Ureter (tissue), 1 donor: ENCODE results near the gene CLIC5. TPM values are rescaled to one million over a fixed set of nuclear protein-coding genes. Genes with fewer than 3 reads are reported as not detected.

Experiments used
- DNase-seq: peaks from one replicate; pipeline ENCODE4 v3.0.0-alpha.2; 2020; ENCODE audit warnings: low spot score
- total RNA-seq: library from RNA; stranded (reverse); gene quantifications from one replicate; pipeline ENCODE4 v1.2.4, GENCODE V29; 2023
- donor health status: DM: yes; HTN: yes; CAD: no.

CLIC5 gene
- total RNA-seq, 1 donor from 2014 or later = 8.0 TPM

GRCh38 chr6:46035242-46035641, 19.6 kb upstream of the CLIC5 start:
- no peak for DNase-seq

DNA sequence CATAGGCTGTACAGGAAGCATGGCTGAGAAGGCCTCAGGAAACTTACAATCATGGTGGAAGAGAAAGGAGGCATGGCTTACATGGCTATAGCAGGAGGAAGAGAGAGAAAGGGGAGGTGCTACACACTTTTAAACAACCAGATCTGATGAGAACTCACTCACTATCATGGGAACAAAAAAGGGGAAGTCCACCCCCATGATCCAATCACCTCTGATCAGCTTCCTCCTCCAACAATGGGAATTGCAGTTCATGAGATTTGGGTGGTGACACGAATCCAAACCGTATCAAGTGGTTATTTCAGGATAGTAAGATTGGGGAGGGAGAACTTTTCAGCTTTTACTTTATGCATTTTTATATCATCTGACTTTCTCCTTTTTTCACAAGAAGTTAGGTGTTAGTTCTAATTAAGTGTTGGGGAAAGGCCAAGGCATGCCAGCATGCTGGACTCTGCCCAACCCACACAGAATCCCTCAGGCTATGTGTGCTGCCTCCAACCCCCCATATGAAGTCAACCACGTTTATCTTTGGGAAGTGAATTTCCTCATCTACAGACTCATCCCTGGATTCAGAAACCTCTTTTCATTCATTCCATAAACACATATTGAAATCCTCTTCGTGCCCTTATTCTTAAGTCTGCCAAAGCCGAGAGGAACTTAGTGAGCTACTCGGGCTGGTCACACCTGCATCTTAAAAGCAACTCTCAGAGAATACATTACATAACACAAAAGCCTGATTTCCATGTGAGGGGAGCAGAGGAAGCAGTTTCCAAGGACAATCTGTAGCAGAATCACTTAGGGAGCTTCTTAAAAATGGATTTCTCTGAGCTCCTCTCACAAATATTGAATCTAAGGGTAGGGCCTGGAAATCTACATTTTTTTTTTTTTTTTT, 16.7 kb upstream of the CLIC5 start:
- DNase-seq = no peak

DNA sequence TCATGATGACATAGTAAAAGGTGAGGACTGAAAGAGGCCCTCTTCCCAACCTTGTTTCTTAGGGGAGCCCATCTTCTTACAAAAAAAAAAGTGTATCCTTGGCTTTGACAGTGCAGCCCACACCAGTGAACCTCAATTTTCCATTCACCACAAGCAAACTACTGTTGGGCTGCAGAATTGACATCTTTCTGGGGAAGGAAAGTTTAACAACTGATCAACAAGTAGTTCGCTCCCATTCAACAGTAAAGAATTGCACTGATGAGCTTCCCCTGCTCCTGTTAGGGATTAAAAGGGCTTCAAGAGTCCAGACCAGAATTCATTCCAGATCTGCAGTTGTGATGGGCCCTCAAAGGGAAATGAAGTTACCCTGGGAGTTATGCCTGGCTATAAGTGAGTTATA, 13.9 kb upstream of the CLIC5 start:
- DNase-seq = no peak

DNA sequence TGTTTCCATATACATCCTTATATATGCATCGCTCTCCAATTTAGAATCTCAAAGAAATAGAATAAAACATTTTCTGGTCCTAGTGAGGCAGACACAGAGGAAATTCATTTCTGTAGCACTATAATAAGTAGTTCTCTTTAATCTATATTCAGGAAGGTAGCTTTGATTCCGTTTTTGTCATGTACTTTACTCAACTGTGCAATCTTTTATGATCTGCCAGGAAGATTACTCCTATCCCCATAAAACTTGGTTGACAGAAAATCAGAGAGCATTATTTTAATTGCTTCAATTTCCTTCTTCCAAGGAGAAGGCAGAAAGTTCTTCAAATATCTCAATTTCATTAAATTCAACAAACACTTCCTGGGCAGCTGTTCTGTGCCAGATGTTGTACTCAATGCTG, 10.6 kb upstream of the CLIC5 start:
- DNase-seq = no peak

DNA sequence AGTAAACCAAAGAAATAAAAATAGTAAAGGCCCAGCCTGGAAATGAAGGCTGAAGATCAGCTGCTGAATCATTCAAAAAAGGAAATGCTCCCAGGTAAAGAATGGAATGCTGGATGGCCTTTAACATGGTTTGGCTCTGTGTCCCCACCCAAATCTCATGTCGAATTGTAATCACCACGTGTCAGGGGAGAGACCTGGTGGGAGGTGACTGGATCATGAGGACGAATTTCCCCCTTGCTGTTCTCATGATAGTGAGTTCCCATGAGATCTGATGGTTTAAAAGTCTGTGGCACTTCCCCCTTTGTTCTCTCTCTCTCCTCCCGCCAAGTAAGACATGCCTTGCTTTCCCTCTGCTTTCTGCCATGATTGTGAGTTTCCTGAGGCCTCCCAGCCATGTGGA, 9.9 kb upstream of the CLIC5 start:
- no peak for DNase-seq

DNA sequence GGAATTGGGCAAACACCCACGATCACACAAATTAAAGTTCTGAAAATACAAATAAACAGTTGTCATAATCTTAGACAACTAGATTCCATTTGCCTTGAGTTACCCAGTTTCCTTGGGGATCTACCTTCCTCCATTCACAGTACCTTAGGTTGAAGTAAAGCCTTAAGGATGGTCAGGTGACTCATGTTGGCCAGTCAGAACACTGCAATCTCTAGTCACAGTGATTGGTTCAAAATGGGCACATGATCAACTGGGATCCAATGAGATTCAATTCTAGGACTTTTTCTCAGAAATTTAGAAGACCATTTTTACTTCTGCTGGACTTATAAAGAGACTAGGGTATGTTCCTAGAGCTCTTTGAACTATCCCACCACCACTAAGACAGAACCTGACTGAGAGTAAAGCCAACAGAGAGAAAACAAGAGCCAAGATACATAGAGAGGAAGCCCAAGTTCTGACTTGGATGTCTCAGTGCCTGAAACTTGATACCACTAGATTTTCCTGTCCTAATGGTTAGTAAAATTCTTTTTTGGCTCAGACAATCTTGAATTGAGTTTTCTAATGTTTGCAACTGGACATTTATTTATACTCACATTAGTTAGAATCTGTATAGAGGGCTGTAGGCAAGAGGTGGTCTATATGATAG, 8.6 kb upstream of the CLIC5 start:
- no peak for DNase-seq

- no peak for DNase-seq
These were observed 7.7 kb upstream of the CLIC5 start for GRCh38 chr6:46023216-46023915.

DNA sequence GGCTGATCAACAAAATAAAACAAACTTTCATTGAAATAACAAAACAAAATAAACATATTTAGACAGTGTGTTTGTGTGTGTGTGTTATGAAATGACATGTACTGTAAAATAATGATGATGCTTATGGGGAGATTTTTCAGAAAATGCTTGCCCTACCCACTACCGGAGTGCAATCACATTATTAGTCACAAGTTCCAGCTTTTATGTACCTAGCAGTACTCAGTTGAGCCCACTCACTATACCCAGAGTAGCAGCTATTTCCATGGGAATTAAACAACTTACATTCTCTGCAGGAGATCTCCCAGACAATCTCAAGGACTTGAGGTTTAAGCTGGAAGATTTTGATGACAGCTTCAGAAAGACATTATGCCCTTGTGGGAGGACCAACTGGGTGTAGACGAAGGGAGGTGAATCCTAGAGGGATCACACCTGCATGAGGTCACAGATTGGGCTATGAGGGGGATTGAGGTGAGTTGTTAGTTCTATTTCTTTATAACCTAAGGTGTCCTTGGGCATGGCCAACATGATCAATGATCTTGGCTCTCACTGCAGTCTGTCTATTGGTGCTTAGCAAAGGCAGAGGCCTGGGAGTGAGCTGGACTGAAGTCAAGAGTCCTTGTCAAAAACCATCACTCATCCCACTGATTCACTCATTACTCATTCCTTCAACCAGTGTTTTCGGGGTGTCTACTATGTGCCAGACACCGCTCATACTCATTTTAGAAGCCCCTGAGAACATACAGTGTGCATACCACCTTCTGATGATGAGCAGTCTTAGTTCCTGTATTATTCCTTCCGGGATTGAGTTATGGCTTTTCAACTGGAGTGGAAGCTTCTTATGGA, 6.7 kb upstream of the CLIC5 start:
- DNase-seq = no peak

DNA sequence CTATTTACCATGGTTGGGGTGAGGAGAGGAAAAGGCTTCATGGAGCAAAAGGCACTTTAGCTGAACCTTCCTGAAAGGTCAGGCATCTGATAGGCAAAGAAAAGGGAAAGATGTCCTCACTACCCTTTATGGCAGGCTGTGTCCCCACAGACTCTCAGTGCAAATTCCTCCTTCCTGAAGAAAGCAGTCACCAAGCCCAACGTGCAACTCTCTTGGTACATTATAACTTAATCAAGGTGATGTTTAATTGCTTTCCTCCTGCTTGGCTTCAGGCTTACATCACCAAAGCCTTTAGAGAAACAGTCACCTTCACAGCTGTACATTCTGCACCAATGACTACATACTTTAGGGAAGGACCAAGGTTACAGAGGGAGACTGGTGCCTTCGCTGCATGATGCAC, 2.1 kb upstream of the CLIC5 start:
- DNase-seq = no peak

DNA sequence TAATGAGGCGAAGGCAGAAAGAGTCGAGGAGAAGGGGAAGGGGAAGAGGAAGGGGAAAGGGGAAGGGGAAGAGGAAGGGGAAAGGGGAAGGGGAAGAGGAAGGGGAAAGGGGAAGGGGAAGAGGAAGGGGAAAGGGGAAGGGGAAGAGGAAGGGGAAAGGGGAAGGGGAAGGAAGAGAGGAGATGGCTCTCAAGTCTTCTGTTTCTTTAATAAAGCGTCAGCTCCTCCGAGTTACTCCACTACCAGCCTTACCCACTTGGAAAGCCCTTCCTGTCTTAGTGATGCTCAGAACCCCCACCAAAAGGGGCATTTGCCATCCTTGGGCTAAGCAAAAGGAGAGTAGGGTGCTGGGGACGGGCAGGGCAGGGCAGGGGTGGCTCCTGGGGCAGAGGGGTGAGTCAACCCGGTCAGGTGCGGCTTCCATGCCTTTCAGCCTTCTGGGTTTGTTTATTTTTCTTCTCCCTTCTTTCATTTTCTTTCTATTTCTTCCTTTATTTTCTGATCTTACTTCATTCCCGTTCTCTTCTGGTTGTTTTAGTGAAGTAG, 476 bp upstream of the CLIC5 start:
- DNase-seq = no peak

DNA sequence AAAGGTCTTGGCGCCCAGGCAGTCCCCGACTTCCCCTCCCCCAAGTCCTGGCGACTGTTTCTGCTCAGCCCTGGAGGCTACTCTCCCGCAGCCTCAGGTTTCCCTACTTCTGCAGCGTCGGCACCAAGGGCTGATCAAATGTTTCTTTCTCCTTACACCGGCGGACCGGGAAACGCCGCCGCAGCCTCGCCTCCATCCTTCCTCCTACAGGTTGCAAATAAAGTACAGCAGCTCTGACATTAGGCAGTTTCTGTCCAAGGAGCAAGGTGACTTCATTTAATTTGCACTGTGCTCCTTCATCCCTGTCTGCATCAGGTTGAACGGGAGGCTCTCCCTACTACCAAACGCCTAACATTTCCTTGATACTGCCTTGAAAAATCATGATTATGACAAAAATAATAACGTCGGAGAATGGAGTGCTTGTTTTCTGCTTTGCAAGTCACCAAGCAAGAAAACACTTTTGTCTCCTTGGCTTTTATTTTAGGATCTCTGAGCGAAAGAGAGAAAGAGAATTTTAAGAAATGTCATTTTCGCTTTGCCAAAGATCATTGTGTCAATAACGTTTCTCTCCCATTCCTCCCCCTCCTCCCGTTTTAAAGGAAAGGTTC, 1.0 kb downstream of the CLIC5 start:
- no peak for DNase-seq

GRCh38 chr6:46014046-46014445, 1.6 kb downstream of the CLIC5 start:
- DNase-seq = no peak

DNA sequence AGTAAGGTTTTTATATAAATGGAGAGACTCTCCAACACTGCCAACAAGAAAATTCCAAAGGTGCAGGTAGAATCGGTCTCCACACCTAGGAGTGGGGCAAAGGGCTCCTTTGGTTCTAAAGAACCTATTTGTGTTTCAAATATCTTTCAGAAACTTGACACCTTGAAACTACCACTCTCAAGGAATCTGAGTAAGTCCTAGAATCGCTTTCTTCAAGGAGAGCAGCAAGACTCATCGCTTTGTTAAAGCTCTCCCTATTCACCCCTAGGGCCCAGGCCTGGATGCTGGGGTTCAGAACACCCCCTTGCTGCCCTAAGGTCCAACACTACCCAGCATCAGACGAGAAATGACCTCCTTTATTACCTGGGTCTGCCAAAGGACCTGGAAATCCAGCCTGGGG, 2.0 kb downstream of the CLIC5 start:
- no peak for DNase-seq

GRCh38 chr6:46012834-46013233, 2.8 kb downstream of the CLIC5 start:
- DNase-seq = no peak

DNA sequence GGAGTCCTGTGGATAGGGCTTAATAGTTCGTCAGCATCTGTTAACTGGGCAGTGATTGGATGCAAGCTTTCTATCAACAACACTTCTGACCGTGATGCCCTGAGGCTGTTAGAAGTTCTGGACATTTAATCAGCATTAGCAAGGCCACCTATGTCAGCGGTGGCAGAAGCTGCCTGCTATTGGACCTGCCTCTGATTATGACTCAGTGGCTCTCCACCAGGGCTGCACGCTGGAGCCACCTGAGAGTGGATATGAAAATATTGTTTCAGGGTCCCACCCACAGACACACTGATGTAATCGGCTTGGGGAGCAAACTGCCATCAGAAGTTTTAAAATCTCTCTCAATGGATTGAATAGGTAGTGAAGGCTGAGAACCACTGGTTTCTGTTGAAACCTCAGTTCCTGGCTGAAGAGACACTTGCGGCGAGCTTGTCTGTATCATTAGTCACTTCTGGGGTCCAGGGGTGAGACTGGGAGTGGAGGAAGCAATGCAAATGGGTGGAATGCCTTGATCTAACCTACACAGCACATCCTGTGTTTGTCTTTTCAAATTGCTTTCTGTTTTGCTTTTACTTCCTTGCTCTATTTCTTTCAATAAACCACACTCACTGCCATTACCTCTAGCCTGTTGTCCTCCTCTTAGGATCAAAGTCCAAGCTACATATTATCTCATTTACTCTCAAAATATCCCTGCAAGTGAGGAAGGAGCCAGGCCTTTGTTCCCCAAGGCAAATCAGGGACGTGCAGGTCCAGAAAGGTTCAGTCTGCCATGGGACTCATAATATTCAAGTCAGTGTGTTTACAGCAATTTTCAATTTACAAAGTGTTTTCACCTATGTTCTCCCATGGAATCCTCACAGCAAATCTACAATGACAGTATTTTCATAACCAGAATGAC, 4.2 kb downstream of the CLIC5 start:
- DNase-seq = no peak

GRCh38 chr6:46010771-46011170, 4.9 kb downstream of the CLIC5 start:
- DNase-seq = no peak

DNA sequence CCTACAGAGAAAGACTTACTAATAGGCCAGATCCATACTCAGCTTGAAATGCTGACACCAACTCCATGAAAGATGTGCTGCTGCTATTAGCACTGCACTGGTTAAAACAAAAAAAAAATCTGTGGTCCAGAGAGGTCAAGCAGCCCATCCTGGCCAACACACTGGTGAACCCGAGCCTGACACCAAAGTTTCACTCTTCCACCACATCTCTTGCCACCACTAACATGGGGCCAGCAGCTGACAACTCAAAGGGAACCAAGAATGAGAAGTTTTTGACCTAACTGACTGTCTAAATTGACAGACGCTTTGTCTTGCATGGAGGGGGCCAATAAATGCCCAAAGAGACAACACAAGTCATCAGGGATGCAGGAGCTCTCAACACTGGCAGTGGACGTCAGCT, 5.4 kb downstream of the CLIC5 start:
- no peak for DNase-seq

- DNase-seq = no peak
These were observed 13.4 kb downstream of the CLIC5 start for GRCh38 chr6:46002264-46002663.

DNA sequence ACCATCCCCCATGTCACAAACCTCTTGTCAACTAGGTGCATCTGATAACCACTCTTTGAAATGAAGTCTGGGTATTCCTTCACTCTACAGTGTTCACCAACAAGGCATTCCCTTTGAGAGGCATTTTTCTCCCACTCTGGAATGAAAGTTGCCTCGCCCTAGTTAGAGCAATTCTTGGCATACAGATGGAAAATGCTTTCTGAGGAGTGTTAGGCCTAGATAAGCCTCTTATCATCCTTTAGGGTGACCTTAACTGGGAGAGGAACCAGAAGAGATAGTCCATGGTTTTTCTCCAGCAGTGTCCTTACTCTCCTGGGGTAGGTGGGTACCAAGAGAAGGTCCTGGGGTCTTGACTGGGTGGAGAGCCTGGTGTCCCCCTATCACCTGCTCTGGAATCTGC, 14.8 kb downstream of the CLIC5 start:
- DNase-seq = no peak

- no peak for DNase-seq
These were observed 17.1 kb downstream of the CLIC5 start for GRCh38 chr6:45998524-45998923.
